HCT116 (cell line): ENCODE measurements around the gene TMCC1.

Experiments
- EZH2phosphoT487 ChIP-seq: fragments of 200-600 bp; IDR thresholded peaks from 2 replicates; pipeline ENCODE4 v1.6.1; 2018; ENCODE audit warnings: antibody characterized with exemption, borderline replicate concordance
- POLR2A ChIP-seq: IDR thresholded peaks from 2 replicates; pipeline ENCODE4 v1.7.0; 2011; ENCODE audit warnings: borderline replicate concordance; ENCODE audit not compliant: insufficient read depth, insufficient read length; ENCODE audit errors: extremely low read depth
- POLR2AphosphoS5 ChIP-seq: IDR thresholded peaks from 2 replicates; pipeline ENCODE4 v1.6.1; 2011; ENCODE audit warnings: mild to moderate bottlenecking, low read depth, low read length, moderate library complexity
- RAD21 ChIP-seq: IDR thresholded peaks from 2 replicates; pipeline ENCODE4 v1.6.1; 2012; ENCODE audit warnings: low read depth, mild to moderate bottlenecking
- SIN3A ChIP-seq: IDR thresholded peaks from 2 replicates; pipeline ENCODE4 v1.6.1; 2012; ENCODE audit warnings: low read depth
- SP1 ChIP-seq: IDR thresholded peaks from 2 replicates; pipeline ENCODE4 v1.6.1; 2012; ENCODE audit warnings: low read depth
- TF ChIP-seq, protein P1 (sequence below), 3 experiments: fragments of 200-600 bp in 1 of 3; sonication (generic) in 1 of 3; IDR thresholded peaks in 2 of 3; conservative IDR thresholded peaks in 1 of 3; 2 replicates each; pipeline ENCODE4 v1.5.1; 2012 to 2017; ENCODE audit warnings: low read depth in 2 of 3, low read length in 2 of 3, antibody characterized with exemption in 1 of 3, borderline replicate concordance in 1 of 3, control low read depth in 1 of 3, mild to moderate bottlenecking in 1 of 3, mixed read lengths in 1 of 3, mixed run types in 1 of 3, moderate library complexity in 1 of 3; ENCODE audit not compliant: insufficient read depth in 1 of 3
- TF ChIP-seq, protein P2 (sequence below): IDR thresholded peaks from 2 replicates; pipeline ENCODE4 v1.6.1; 2012; ENCODE audit warnings: low read depth

DNA sequence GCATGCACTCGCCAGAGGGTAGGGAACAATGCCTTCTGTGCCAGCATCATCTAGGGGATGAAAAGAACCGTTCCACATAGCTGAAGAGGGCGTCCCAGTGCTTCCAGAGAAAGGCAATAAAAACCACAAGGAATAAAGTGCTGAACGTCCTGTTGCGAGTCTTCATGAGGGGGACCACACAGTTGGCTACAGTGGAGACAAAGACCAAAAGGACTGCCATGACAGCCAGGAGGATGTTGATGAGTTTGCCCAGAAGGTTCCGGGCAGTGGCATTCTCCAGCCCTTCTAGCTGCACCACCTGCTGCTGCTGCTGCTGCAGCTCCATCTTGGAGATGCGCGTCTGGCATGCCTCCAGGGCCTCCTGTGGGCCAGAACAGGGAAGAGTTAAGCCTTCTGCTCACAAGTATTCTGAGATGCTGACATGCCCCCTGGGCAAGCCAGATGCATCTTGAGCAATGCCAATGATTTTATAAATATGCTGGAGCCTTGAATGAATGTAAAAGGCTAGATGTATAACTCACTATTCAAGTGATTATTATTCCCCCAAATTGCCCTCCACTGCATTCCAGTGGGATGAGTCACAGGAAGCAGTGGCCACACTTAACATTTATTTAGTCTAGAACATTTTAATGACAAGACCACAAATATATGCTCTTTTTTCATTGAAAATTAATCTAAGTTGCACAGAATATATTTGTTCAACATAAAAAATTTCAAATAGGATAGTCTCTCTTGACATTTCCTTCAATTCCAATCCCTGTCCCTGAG is 241.9 kb downstream of the TMCC1 start:
- TF ChIP-seq, protein P1, sequence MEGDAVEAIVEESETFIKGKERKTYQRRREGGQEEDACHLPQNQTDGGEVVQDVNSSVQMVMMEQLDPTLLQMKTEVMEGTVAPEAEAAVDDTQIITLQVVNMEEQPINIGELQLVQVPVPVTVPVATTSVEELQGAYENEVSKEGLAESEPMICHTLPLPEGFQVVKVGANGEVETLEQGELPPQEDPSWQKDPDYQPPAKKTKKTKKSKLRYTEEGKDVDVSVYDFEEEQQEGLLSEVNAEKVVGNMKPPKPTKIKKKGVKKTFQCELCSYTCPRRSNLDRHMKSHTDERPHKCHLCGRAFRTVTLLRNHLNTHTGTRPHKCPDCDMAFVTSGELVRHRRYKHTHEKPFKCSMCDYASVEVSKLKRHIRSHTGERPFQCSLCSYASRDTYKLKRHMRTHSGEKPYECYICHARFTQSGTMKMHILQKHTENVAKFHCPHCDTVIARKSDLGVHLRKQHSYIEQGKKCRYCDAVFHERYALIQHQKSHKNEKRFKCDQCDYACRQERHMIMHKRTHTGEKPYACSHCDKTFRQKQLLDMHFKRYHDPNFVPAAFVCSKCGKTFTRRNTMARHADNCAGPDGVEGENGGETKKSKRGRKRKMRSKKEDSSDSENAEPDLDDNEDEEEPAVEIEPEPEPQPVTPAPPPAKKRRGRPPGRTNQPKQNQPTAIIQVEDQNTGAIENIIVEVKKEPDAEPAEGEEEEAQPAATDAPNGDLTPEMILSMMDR (IDR thresholded peaks at IDR 0.05 in 2 of 3, conservative IDR thresholded peaks at IDR 0.05 in 1 of 3; ENCODE audit: borderline replicate concordance in 1 of 3, insufficient read depth in 1 of 3, low read depth in 2 of 3, low read length in 2 of 3), result peak in 2 of 3 experiments; percentile 16 to 39; a peak in 3 of 6 replicates
- TF ChIP-seq SIN3A (peak; percentile 53; the same call in 1 of the 2 replicates), SP1 (peak; percentile 55), POLR2A (no peak), EZH2phosphoT487 (no peak), RAD21 (peak; percentile 67), POLR2AphosphoS5 (no peak)
- TF ChIP-seq, protein P2, sequence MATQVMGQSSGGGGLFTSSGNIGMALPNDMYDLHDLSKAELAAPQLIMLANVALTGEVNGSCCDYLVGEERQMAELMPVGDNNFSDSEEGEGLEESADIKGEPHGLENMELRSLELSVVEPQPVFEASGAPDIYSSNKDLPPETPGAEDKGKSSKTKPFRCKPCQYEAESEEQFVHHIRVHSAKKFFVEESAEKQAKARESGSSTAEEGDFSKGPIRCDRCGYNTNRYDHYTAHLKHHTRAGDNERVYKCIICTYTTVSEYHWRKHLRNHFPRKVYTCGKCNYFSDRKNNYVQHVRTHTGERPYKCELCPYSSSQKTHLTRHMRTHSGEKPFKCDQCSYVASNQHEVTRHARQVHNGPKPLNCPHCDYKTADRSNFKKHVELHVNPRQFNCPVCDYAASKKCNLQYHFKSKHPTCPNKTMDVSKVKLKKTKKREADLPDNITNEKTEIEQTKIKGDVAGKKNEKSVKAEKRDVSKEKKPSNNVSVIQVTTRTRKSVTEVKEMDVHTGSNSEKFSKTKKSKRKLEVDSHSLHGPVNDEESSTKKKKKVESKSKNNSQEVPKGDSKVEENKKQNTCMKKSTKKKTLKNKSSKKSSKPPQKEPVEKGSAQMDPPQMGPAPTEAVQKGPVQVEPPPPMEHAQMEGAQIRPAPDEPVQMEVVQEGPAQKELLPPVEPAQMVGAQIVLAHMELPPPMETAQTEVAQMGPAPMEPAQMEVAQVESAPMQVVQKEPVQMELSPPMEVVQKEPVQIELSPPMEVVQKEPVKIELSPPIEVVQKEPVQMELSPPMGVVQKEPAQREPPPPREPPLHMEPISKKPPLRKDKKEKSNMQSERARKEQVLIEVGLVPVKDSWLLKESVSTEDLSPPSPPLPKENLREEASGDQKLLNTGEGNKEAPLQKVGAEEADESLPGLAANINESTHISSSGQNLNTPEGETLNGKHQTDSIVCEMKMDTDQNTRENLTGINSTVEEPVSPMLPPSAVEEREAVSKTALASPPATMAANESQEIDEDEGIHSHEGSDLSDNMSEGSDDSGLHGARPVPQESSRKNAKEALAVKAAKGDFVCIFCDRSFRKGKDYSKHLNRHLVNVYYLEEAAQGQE, result no peak
